Heart left ventricle (tissue), 13 donors: Measurements from ENCODE around the gene TIMELESS.

Experiments
- POLR2A ChIP-seq, 2 donors: fragments of 450-650 bp; IDR thresholded peaks; one replicate each; pipeline ENCODE4 v1.6.1; 2017; ENCODE audit warnings: antibody characterized with exemption in 2 of 2, mild to moderate bottlenecking in 2 of 2, moderate library complexity in 2 of 2
- TF ChIP-seq, protein P1 (sequence below), 12 donors: fragments of 200-600 bp; sonication (generic) in 4 of 12; IDR thresholded peaks; one replicate each; pipeline versions ENCODE4 v1.5.0 to v1.8.0; 2018 to 2022; ENCODE audit warnings: antibody characterized with exemption in 12 of 12, mild to moderate bottlenecking in 5 of 12
- donor health status: ischemic (EF 13 %, LVEDD 7.1; RV severe dilation, severe dysfunction).
- donor health status: DM: no; HTN: yes; CAD: no.
- donor health status: DM: no; HTN: no; CAD: no.
- donor health status: ischemic (EF 25% LVEDD 6.9; RV normal size, moderate dysfunction).
- donor health status: ischemic (EF 25% LVEDD 5.7; RV mildly dilated, moderate dysfunction).
- donor health status: ischemic (EF 35%, LVEDD 5.7; RV mildly dilated, moderate dysfunction).
- donor health status: nonischemic (EF 11% LVEDD 7.7; RV severe dilation, severe dysfunction).
- donor health status: DM: yes; HTN: yes; CAD: no.
- donor health status: PGD.
- donor health status: ischemic (EF 29% LVEDD 5.4; RV normal size, mild dysfunction).
- donor health status: nonischemic (EF 23%, LVEDD 6.1; RV moderate dilation, normal function).

DNA sequence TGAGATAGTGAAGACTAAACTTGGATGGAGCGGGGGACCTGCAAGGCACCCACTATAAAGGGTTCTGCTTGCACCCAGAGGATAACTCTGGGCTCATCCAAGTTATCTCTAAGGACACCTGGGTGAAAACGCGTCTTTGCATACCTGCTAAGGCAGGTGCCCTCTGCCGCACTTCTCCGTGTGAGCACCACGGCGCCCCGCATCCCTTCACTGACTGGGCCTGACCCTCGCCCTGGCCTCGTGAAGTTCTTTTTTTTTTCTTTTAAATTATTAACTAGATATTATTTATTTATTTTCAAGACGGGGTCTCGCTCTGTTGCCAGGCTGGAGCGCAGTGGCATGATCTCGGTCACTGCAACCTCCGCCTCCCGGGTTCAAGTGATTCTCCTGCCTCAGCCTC is 66.6 kb downstream of the TIMELESS start:
- TF ChIP-seq, protein P1, sequence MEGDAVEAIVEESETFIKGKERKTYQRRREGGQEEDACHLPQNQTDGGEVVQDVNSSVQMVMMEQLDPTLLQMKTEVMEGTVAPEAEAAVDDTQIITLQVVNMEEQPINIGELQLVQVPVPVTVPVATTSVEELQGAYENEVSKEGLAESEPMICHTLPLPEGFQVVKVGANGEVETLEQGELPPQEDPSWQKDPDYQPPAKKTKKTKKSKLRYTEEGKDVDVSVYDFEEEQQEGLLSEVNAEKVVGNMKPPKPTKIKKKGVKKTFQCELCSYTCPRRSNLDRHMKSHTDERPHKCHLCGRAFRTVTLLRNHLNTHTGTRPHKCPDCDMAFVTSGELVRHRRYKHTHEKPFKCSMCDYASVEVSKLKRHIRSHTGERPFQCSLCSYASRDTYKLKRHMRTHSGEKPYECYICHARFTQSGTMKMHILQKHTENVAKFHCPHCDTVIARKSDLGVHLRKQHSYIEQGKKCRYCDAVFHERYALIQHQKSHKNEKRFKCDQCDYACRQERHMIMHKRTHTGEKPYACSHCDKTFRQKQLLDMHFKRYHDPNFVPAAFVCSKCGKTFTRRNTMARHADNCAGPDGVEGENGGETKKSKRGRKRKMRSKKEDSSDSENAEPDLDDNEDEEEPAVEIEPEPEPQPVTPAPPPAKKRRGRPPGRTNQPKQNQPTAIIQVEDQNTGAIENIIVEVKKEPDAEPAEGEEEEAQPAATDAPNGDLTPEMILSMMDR (IDR thresholded peaks at IDR 0.05) = no peak
- no peak for TF ChIP-seq POLR2A (IDR thresholded peaks at IDR 0.05)
